Naive thymus-derived CD4-positive, alpha-beta T cell (primary cell): ENCODE measurements around the gene DBX1. TPM values are rescaled to one million over a fixed set of nuclear protein-coding genes. Genes with fewer than 3 reads are reported as not detected.
A peak's percentile ranks its signal among the peaks of the same experiment; 100 is the strongest.

Source experiments
- ATAC-seq: fragments of 150-1000 bp; cut with Tn5 transposase; 2 replicates; pipeline ENCODE4 v1.10.0; 2021; ENCODE audit warnings: mild to moderate bottlenecking, moderate library complexity
- CTCF ChIA-PET: fragments of 350-600 bp; sonication (Branson Sonifier 250); formaldehyde crosslinking; loops from one replicate; lab custom pipeline; 2021; ENCODE audit warnings: antibody characterized with exemption; lab: Charles Lee
- POLR2A ChIA-PET: fragments of 350-600 bp; sonication (Branson Sonifier 250); formaldehyde crosslinking; loops from one replicate; lab custom pipeline; 2021; ENCODE audit warnings: antibody characterized with exemption, inconsistent platforms; lab: Charles Lee
- DNase-seq, 9 donors: peaks; one replicate each; pipeline versions ENCODE4 v3.0.0 to v3.0.0-alpha.2; 2020 to 2022; ENCODE audit warnings: mixed read lengths in 1 of 9
- H3K27ac ChIP-seq: one replicate; pipeline ENCODE4 v1.7.0; 2013; ENCODE audit warnings: mild to moderate bottlenecking, low read depth, low read length, moderate library complexity
- H3K27me3 ChIP-seq, 2 donors: one replicate each; pipeline ENCODE4 v1.7.0; 2013; ENCODE audit warnings: low read length in 2 of 2, mild to moderate bottlenecking in 2 of 2, moderate library complexity in 2 of 2; ENCODE audit not compliant: control insufficient read depth in 2 of 2, insufficient read depth in 2 of 2
- H3K36me3 ChIP-seq, 3 experiments: 1 replicate in 2 of 3; 2 replicates in 1 of 3; pipeline ENCODE4 v1.7.0; 2013; ENCODE audit warnings: low read length in 3 of 3, mild to moderate bottlenecking in 3 of 3, moderate library complexity in 1 of 3; ENCODE audit not compliant: insufficient read depth in 3 of 3, control insufficient read depth in 2 of 3
- H3K4me1 ChIP-seq, 2 donors: one replicate each; pipeline ENCODE4 v1.7.0; 2013; ENCODE audit warnings: low read length in 2 of 2, mild to moderate bottlenecking in 2 of 2, moderate library complexity in 1 of 2; ENCODE audit not compliant: control insufficient read depth in 2 of 2, insufficient read depth in 2 of 2
- H3K4me3 ChIP-seq: 2 replicates; pipeline ENCODE4 v1.7.0; 2013; ENCODE audit warnings: mild to moderate bottlenecking, low read length
- H3K9me3 ChIP-seq, 3 experiments: 1 replicate in 2 of 3; 2 replicates in 1 of 3; pipeline ENCODE4 v1.7.0; 2013; ENCODE audit warnings: low read length in 3 of 3; ENCODE audit not compliant: control insufficient read depth in 2 of 3
- H3K27ac Mint-ChIP-seq, 9 donors: one replicate each; pipeline ENCODE4 v1.8.0; 2020 to 2022; ENCODE audit warnings: mixed read lengths in 9 of 9, mild to moderate bottlenecking in 8 of 9, moderate library complexity in 5 of 9, inconsistent platforms in 2 of 9
- H3K27me3 Mint-ChIP-seq, 5 donors: one replicate each; pipeline ENCODE4 v1.8.0; 2021 to 2022; ENCODE audit warnings: mixed read lengths in 5 of 5, mild to moderate bottlenecking in 1 of 5
- H3K36me3 Mint-ChIP-seq, 5 donors: one replicate each; pipeline ENCODE4 v1.8.0; 2020 to 2022; ENCODE audit warnings: mixed read lengths in 5 of 5, mild to moderate bottlenecking in 3 of 5, inconsistent platforms in 1 of 5
- H3K4me1 Mint-ChIP-seq, 7 donors: one replicate each; pipeline ENCODE4 v1.8.0; 2020 to 2022; ENCODE audit warnings: mixed read lengths in 7 of 7, mild to moderate bottlenecking in 3 of 7, inconsistent platforms in 1 of 7
- H3K4me3 Mint-ChIP-seq, 10 donors: one replicate each; pipeline ENCODE4 v1.8.0; 2020 to 2022; ENCODE audit warnings: mild to moderate bottlenecking in 10 of 10, mixed read lengths in 10 of 10, moderate library complexity in 6 of 10, inconsistent platforms in 2 of 10
- H3K9me3 Mint-ChIP-seq, 11 donors: one replicate each; pipeline ENCODE4 v1.8.0; 2020 to 2022; ENCODE audit warnings: mixed read lengths in 11 of 11, mild to moderate bottlenecking in 4 of 11, inconsistent platforms in 1 of 11, moderate library complexity in 1 of 11
- intact Hi-C, 2 donors: fragments of 100-400 bp; cut with micrococcal nuclease; formaldehyde crosslinking; loops; one replicate each; pipeline ENCODE4 v1.15.1; 2023
- polyA plus RNA-seq, 2 donors: library from polyadenylated mRNA; unstranded; fragments of 300-500 nt; fragmentation: Illumina TruSeq; gene quantifications; one replicate each; pipeline ENCODE4 v1.2.3, GENCODE V29; 2021
- total RNA-seq, 6 experiments: library from RNA in 5 of 6; stranded (reverse) in 5 of 6; gene quantifications; 1 replicate in 5 of 6; 2 replicates in 1 of 6; pipeline ENCODE4 v1.2.3 and lab custom pipeline; 2021 to 2026

Gene DBX1
- total and polyA plus RNA-seq, 7 experiments from 2014 or later: not detected

DNA sequence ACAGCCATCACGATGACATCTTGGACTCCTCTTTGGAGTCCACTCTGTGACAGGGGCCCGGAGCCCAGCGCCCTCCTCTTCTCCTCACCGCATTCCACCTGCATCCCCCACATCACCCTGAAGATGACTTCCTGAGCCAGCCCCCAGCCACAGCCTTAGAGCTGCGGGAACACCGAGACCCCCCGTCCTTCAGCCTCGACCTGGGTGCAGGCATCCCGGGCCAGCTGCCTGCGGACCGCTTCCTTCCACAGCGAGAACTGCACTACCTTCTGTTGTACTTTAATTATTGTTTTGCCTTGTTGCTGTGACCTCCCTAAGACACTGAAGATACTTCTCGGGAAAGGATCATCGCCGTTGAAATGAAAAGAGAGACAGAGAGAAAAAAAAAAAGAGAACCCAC is 42.1 kb downstream of the DBX1 start:
- intact Hi-C loops: no loop called here
- Mint-ChIP-seq H3K27me3 (peaks cover 6 to 32% (median 26%) of the 10 kb centered on the region in 5 donors), H3K4me3 (no peak overlapping the region), H3K9me3 (peaks cover 0 to 2% (median 0%) of the 10 kb centered on the region in 11 donors), H3K36me3 (no peaks in the 10 kb centered on the region), H3K4me1 (no peaks in the 10 kb centered on the region), H3K27ac (no peak overlapping the region)
- POLR2A ChIA-PET: no interaction called here
- Histone ChIP-seq H3K4me1 (no peaks in the 10 kb centered on the region), H3K27me3 (no peaks in the 10 kb centered on the region), H3K9me3 (no peaks in the 10 kb centered on the region), H3K36me3 (no peaks in the 10 kb centered on the region), H3K27ac (no peak overlapping the region), H3K4me3 (no peak overlapping the region)
- DNase-seq: no peak
- CTCF ChIA-PET: interaction anchor here (1.3 kb wide), 1 partner anchor 9 kb away, joined by 3 read pairs; no protein-coding TSS in a partner anchor
- no peak for ATAC-seq

GRCh38 chr11:20117291-20117690 is 43.0 kb downstream of the DBX1 start:
- ChIA-PET POLR2A (no interaction called here), CTCF (interaction anchor here (1.3 kb wide), 1 partner anchor 10 kb away, joined by 3 read pairs; no protein-coding TSS in a partner anchor)
- Mint-ChIP-seq H3K36me3 (no peaks in the 10 kb centered on the region), H3K27ac (no peak overlapping the region), H3K4me3 (no peak overlapping the region), H3K4me1 (no peaks in the 10 kb centered on the region), H3K9me3 (peaks cover 0 to 2% (median 0%) of the 10 kb centered on the region in 11 donors), H3K27me3 (peaks cover 6 to 34% (median 30%) of the 10 kb centered on the region in 5 donors)
- intact Hi-C loops: no loop called here
- Histone ChIP-seq H3K9me3 (no peaks in the 10 kb centered on the region), H3K4me3 (no peak overlapping the region), H3K27ac (no peak overlapping the region), H3K4me1 (no peaks in the 10 kb centered on the region), H3K36me3 (no peaks in the 10 kb centered on the region), H3K27me3 (no peaks in the 10 kb centered on the region)
- DNase-seq (no peak), ATAC-seq (no peak)

- Histone ChIP-seq H3K36me3 (no peaks in the 10 kb centered on the region), H3K4me3 (no peak overlapping the region), H3K27me3 (no peaks in the 10 kb centered on the region), H3K27ac (no peak overlapping the region), H3K4me1 (no peaks in the 10 kb centered on the region), H3K9me3 (no peaks in the 10 kb centered on the region)
- DNase-seq (no peak), ATAC-seq (no peak)
- CTCF ChIA-PET: interaction anchor here (1.2 kb wide), 1 partner anchor 11 kb away, joined by 4 read pairs; no protein-coding TSS in a partner anchor
- Mint-ChIP-seq H3K27me3 (peaks cover 6 to 34% (median 29%) of the 10 kb centered on the region in 5 donors), H3K4me1 (peaks cover 0 to 2% (median 0%) of the 10 kb centered on the region in 7 donors), H3K4me3 (no peak overlapping the region), H3K9me3 (peaks cover 0 to 2% (median 0%) of the 10 kb centered on the region in 11 donors), H3K36me3 (no peaks in the 10 kb centered on the region), H3K27ac (no peak overlapping the region)
- intact Hi-C loops: no loop called here
- POLR2A ChIA-PET: no interaction called here
Measured at GRCh38 chr11:20116825-20117224, 43.5 kb downstream of the DBX1 start.

GRCh38 chr11:20114588-20114987 is 45.7 kb downstream of the DBX1 start:
- intact Hi-C loops: no loop called here
- H3K9me3 ChIP-seq: no peaks in the 10 kb centered on the region
- ChIA-PET CTCF (no interaction called here), POLR2A (no interaction called here)
- no peaks in the 10 kb centered on the region for H3K4me1 ChIP-seq
- H3K27me3 ChIP-seq: no peaks in the 10 kb centered on the region
- Mint-ChIP-seq H3K27me3 (peaks cover 0 to 33% (median 10%) of the 10 kb centered on the region in 5 donors), H3K4me1 (peaks cover 0 to 6% (median 0%) of the 10 kb centered on the region in 7 donors), H3K27ac (no peak overlapping the region), H3K36me3 (no peaks in the 10 kb centered on the region), H3K4me3 (no peak overlapping the region), H3K9me3 (peaks cover 0 to 2% (median 0%) of the 10 kb centered on the region in 11 donors)
- H3K4me3 ChIP-seq: no peak overlapping the region
- no peaks in the 10 kb centered on the region for H3K36me3 ChIP-seq
- H3K27ac ChIP-seq: no peak overlapping the region
- DNase-seq (no peak), ATAC-seq (no peak)

- H3K36me3 ChIP-seq: no peaks in the 10 kb centered on the region
- no peak overlapping the region for H3K27ac Mint-ChIP-seq
- POLR2A ChIA-PET: no interaction called here
Measured at GRCh38 chr11:20113149-20113438, 47.2 kb downstream of the DBX1 start.

DNA sequence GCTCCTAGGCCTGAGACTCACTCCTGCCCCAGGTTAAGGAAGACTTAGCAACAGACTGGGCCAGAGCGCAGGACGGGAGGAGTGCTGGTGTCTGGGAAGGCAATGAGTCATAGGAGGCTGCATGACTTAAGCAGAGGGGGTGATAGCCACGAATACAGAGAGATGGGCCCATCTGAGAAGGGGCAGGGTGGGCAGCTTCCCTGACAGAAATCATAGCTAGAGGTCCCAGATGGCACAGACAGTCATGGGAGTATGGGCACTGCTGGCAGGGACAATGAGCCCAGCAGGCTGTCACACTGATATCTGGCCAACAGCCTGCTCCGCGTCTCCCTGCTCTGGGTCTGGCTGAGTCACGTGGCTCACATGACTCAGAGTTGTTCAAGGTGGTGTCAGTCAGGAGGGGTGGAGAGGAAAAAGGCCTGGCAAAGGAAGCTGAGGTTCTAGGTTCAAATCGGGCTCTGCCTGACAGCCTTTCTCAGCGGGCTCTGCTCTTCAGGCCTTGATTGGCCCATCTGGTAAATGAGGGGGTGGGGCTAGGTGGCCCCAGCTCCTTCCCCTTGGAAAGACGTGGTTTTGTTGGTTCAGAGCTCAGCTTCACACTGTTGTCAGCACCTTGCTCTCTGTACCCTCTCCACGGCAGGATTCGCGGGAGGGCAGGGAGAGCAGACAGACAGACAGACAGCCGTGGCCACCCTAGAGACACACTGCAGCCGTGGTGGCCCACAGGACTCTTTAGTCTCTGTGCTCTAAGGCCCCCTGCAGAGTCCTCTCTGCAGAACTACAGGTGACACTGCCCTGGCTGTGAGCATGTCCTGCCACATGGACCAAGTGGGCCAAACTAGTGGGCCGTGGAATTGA is 47.8 kb downstream of the DBX1 start:
- DNase-seq: no peak
- intact Hi-C loops: no loop called here
- CTCF ChIA-PET: interaction anchor here (0.6 kb wide), 1 partner anchor 19 kb away, joined by 7 read pairs; no protein-coding TSS in a partner anchor

More at GRCh38 chr11:20113149-20113438, 47.2 kb downstream of the DBX1 start:
- H3K27me3 ChIP-seq: no peaks in the 10 kb centered on the region
- CTCF ChIA-PET: no interaction called here
- H3K9me3 ChIP-seq: no peaks in the 10 kb centered on the region
- no peaks in the 10 kb centered on the region for H3K4me1 ChIP-seq
- Mint-ChIP-seq H3K4me3 (no peak overlapping the region), H3K9me3 (no peaks in the 10 kb centered on the region), H3K4me1 (peaks cover 0 to 6% (median 0%) of the 10 kb centered on the region in 7 donors), H3K27me3 (peaks cover 0 to 18% (median 6%) of the 10 kb centered on the region in 5 donors), H3K36me3 (no peaks in the 10 kb centered on the region)
- intact Hi-C loops: no loop called here
- H3K4me3 ChIP-seq: no peak overlapping the region
- ATAC-seq (no peak), DNase-seq (no peak)
- H3K27ac ChIP-seq: no peak overlapping the region

More for the DNA sequence above, 47.8 kb downstream of the DBX1 start:
- Mint-ChIP-seq H3K27me3 (peaks cover 0 to 20% (median 9%) of the 10 kb centered on the region in 5 donors), H3K9me3 (no peaks in the 10 kb centered on the region), H3K27ac (no peak overlapping the region), H3K4me3 (no peak overlapping the region), H3K4me1 (peaks cover 0 to 6% (median 0%) of the 10 kb centered on the region in 7 donors), H3K36me3 (no peaks in the 10 kb centered on the region)
- H3K4me3 ChIP-seq: no peak overlapping the region
- ATAC-seq: peak; percentile 39
- POLR2A ChIA-PET: no interaction called here
- H3K36me3 ChIP-seq: no peaks in the 10 kb centered on the region
- H3K9me3 ChIP-seq: no peaks in the 10 kb centered on the region
- H3K27me3 ChIP-seq: no peaks in the 10 kb centered on the region
- H3K27ac ChIP-seq: no peak overlapping the region
- no peaks in the 10 kb centered on the region for H3K4me1 ChIP-seq
